Measurements from ENCODE around the gene KPNA5.

KPNA5 gene

DNA sequence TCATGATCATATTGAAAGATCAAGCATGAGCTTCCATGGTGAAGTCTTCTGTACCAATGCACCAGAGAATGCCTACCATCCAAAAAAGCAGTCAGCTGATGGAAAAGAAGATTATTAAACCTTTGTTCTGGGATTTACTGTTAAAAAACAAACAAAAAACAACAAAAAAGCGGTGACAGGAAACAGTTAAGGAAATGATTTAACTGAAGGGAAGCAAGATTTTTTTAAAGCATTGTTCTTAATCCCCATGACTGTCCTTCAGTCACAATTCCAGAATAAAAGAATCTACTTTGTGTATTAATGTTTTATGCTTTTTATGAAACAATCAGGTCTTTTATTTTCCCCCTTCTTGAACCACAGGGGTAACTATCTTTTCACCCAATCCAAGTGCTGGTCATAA, 60.6 kb downstream of the KPNA5 start:
- H3K4me3 ChIP-seq (ENCODE audit: severe bottlenecking): no peak overlapping the region
- no peaks in the 10 kb centered on the region for H3K27me3 ChIP-seq (ENCODE audit: insufficient read depth, poor library complexity, severe bottlenecking)
- no peaks in the 10 kb centered on the region for H3K4me1 ChIP-seq (ENCODE audit: insufficient read depth, poor library complexity, severe bottlenecking)
- TF ChIP-seq, protein P1, sequence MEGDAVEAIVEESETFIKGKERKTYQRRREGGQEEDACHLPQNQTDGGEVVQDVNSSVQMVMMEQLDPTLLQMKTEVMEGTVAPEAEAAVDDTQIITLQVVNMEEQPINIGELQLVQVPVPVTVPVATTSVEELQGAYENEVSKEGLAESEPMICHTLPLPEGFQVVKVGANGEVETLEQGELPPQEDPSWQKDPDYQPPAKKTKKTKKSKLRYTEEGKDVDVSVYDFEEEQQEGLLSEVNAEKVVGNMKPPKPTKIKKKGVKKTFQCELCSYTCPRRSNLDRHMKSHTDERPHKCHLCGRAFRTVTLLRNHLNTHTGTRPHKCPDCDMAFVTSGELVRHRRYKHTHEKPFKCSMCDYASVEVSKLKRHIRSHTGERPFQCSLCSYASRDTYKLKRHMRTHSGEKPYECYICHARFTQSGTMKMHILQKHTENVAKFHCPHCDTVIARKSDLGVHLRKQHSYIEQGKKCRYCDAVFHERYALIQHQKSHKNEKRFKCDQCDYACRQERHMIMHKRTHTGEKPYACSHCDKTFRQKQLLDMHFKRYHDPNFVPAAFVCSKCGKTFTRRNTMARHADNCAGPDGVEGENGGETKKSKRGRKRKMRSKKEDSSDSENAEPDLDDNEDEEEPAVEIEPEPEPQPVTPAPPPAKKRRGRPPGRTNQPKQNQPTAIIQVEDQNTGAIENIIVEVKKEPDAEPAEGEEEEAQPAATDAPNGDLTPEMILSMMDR (IDR thresholded peaks at IDR 0.05; ENCODE audit: poor library complexity, severe bottlenecking): no peak
- H3K9me3 ChIP-seq (ENCODE audit: severe bottlenecking): no peaks in the 10 kb centered on the region
- no peak for ATAC-seq (ENCODE audit: low read depth)
- no peak for DNase-seq (ENCODE audit: low spot score)
- no peak overlapping the region for H3K27ac ChIP-seq (ENCODE audit: poor library complexity, severe bottlenecking)
- no peaks in the 10 kb centered on the region for H3K36me3 ChIP-seq (ENCODE audit: low read depth)

DNA sequence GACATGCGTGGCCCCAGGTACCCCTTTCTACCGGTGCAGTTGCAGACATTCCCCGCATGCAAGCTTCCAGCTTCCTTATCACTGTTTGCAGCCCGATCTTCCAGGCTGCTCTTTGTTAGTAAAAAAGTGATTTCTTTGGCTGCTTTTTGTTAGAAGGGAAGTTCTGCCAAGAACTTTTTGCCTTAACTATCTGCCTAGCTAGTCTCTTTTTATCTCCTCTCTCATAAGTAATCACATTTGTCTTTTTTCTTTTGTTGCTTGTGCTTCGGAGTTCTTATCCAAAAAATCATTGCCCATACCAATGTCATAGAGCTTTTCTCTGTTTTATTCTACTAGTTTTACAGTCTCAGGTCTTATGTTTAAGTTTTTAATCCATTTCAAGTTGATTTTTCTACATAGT, 64.2 kb downstream of the KPNA5 start:
- Histone ChIP-seq H3K36me3 (ENCODE audit: low read depth) (no peaks in the 10 kb centered on the region), H3K9me3 (ENCODE audit: severe bottlenecking) (no peaks in the 10 kb centered on the region), H3K4me1 (ENCODE audit: insufficient read depth, poor library complexity, severe bottlenecking) (no peaks in the 10 kb centered on the region), H3K27ac (ENCODE audit: poor library complexity, severe bottlenecking) (no peak overlapping the region), H3K27me3 (ENCODE audit: insufficient read depth, poor library complexity, severe bottlenecking) (no peaks in the 10 kb centered on the region), H3K4me3 (ENCODE audit: severe bottlenecking) (no peak overlapping the region)
- no peak for ATAC-seq (ENCODE audit: low read depth)
- no peak for DNase-seq (ENCODE audit: low spot score)
- TF ChIP-seq, protein P1 (IDR thresholded peaks at IDR 0.05; ENCODE audit: poor library complexity, severe bottlenecking): no peak

DNA sequence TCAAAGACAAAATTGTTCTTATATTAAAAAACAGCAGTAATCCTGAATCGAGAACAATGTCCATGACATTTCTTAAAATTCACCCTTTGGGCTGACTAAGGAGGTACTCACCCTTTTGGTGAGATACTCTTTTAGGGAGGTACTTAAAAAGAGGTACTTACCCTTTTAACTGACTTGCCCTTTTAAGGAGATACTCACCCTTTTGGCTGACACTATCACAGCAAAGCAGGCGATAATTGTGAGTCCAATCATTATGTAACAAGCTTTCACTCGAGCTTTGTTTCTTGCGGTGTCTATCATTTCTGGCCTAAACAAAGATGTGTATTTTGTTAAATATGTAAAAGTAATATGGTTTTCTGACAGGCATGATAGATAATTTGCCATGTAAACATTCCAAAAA, 80.8 kb downstream of the KPNA5 start:
- H3K4me3 ChIP-seq (ENCODE audit: severe bottlenecking): no peak overlapping the region
- no peak overlapping the region for H3K27ac ChIP-seq (ENCODE audit: poor library complexity, severe bottlenecking)
- TF ChIP-seq, protein P1 (IDR thresholded peaks at IDR 0.05; ENCODE audit: poor library complexity, severe bottlenecking): no peak
- H3K36me3 ChIP-seq (ENCODE audit: low read depth): no peaks in the 10 kb centered on the region
- peaks cover 1% of the 10 kb centered on the region for H3K9me3 ChIP-seq (ENCODE audit: severe bottlenecking)
- ATAC-seq (ENCODE audit: low read depth) (no peak), DNase-seq (ENCODE audit: low spot score) (no peak)
- no peaks in the 10 kb centered on the region for H3K4me1 ChIP-seq (ENCODE audit: insufficient read depth, poor library complexity, severe bottlenecking)
- peaks cover 47% of the 10 kb centered on the region for H3K27me3 ChIP-seq (ENCODE audit: insufficient read depth, poor library complexity, severe bottlenecking)

DNA sequence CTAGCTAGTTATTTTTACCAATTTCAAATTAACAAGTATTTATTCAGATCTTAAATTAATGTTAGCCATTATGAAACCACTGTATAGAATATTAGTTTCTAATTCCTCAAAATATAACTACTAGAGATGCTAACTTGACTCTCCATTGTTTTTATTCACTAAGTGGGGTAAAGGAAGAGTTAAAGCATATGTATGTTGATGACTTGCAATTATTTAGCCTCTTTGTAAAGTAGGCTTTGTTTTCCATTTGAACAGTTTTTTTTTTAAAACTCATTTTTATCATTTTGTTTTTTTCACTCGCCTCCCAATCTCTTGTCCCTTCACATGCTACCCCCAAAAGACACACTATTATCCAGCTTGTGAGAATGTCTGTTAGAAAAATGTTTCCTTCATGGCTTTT, 81.2 kb downstream of the KPNA5 start:
- Histone ChIP-seq H3K27ac (ENCODE audit: poor library complexity, severe bottlenecking) (no peak overlapping the region), H3K4me3 (ENCODE audit: severe bottlenecking) (no peak overlapping the region), H3K36me3 (ENCODE audit: low read depth) (no peaks in the 10 kb centered on the region), H3K4me1 (ENCODE audit: insufficient read depth, poor library complexity, severe bottlenecking) (no peaks in the 10 kb centered on the region), H3K27me3 (ENCODE audit: insufficient read depth, poor library complexity, severe bottlenecking) (peaks cover 52% of the 10 kb centered on the region), H3K9me3 (ENCODE audit: severe bottlenecking) (peaks cover 1% of the 10 kb centered on the region)
- DNase-seq (ENCODE audit: low spot score) (no peak), ATAC-seq (ENCODE audit: low read depth) (no peak)
- TF ChIP-seq, protein P1 (IDR thresholded peaks at IDR 0.05; ENCODE audit: poor library complexity, severe bottlenecking): no peak

DNA sequence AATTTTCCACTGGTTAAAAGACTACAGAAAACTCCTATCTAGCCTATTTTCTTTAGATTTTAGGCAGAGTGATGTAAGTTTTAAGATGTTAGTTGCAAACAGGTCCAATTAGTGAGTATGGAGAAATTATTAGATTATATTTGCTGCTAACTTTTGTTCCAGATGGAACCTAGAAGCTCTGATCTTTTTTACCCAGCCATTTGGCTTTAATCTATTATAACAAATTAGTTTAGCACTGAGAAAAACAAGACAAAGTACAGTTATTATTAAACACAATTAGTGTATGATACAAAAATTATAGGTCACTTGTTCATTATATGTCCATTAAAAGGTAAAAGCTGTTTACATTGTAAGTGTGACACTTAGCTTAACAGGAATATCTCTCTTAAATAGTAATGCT, 82.0 kb downstream of the KPNA5 start:
- DNase-seq (ENCODE audit: low spot score) (no peak), ATAC-seq (ENCODE audit: low read depth) (no peak)
- Histone ChIP-seq H3K4me3 (ENCODE audit: severe bottlenecking) (no peak overlapping the region), H3K36me3 (ENCODE audit: low read depth) (no peaks in the 10 kb centered on the region), H3K27ac (ENCODE audit: poor library complexity, severe bottlenecking) (no peak overlapping the region), H3K9me3 (ENCODE audit: severe bottlenecking) (peaks cover 1% of the 10 kb centered on the region), H3K4me1 (ENCODE audit: insufficient read depth, poor library complexity, severe bottlenecking) (no peaks in the 10 kb centered on the region), H3K27me3 (ENCODE audit: insufficient read depth, poor library complexity, severe bottlenecking) (peaks cover 58% of the 10 kb centered on the region)
- TF ChIP-seq, protein P1 (IDR thresholded peaks at IDR 0.05; ENCODE audit: poor library complexity, severe bottlenecking): no peak
